Measurements from ENCODE around the gene RAP1GAP2.
"Not testable (repeated sequence)": the region's sequence is repeated elsewhere in the genome, so short reads cannot be mapped to it uniquely, and the experiment has no call there.

DNA sequence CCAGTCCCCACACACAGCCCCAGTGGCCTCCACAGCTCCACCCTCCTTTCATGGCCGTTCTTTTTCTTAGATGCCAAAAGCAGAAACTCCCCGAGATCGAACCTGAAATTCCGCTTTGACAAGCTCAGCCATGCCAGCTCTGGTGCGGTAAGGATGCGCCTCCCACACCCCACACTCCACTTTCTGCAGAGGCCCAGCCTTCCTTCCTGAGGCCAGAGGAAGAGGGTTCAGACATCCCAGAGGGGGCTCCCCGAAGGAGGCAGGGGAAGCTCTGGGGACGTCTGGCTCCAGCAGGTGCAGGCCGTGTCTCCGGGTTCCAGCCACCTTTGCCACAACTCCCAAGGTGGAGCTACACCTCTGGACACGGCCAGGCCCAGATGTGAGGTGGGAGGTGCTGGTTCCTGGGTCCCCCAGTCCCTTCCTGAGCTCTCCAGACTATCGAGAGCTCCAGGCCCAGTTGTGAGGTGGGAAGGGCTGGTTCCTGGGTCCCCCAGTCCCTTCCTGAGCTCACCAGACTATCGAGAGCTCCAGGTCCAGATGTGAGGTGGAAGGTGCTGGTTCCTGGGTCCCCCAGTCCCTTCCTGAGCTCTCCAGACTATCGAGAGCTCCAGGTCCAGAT is 234.7 kb downstream of the RAP1GAP2 start:
- TF ChIP-seq POLR2A (IDR thresholded peaks at IDR 0.05; ENCODE audit: low read depth), result not testable (repeated sequence)
- TF ChIP-seq, protein P1, sequence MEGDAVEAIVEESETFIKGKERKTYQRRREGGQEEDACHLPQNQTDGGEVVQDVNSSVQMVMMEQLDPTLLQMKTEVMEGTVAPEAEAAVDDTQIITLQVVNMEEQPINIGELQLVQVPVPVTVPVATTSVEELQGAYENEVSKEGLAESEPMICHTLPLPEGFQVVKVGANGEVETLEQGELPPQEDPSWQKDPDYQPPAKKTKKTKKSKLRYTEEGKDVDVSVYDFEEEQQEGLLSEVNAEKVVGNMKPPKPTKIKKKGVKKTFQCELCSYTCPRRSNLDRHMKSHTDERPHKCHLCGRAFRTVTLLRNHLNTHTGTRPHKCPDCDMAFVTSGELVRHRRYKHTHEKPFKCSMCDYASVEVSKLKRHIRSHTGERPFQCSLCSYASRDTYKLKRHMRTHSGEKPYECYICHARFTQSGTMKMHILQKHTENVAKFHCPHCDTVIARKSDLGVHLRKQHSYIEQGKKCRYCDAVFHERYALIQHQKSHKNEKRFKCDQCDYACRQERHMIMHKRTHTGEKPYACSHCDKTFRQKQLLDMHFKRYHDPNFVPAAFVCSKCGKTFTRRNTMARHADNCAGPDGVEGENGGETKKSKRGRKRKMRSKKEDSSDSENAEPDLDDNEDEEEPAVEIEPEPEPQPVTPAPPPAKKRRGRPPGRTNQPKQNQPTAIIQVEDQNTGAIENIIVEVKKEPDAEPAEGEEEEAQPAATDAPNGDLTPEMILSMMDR (IDR thresholded peaks at IDR 0.05), result not testable (repeated sequence)

Measured in esophagus muscularis mucosa (tissue), 3 donors.